ENCODE measurements around the gene UCHL1. TPM values are rescaled to one million over a fixed set of nuclear protein-coding genes. Genes with fewer than 3 reads are reported as not detected.

Gene UCHL1
- total RNA-seq, 1 donor from 2014 or later = 1,012 TPM

DNA sequence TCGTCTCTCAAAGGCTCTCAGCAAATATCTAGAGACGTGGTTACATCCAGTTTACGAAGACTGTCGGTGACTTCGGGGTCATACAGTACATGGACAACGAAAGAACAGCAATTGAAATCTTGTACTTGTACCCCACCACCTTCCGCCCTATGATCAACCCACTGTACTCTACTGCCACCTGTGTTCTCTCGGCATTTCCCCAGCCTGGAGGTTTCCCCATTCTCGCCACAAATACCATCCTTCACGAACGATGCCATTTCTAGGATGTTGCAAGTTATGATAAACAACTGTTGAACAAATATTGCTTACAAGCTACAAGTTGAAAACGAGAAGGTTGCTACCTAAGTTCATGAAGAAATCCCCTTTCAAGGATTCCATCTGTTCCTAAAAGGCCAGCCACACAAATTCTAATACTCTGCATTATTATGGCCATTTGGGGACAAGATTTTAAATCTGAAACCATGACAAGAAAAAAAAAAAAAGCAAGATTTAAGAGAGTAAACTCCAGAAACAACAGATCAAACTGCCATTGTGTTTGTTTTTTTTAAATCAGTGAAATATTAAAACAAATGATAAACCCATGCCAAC is 44.0 kb upstream of the UCHL1 start:
- H3K27ac Mint-ChIP-seq (ENCODE audit: unreplicated experiment) = peak overlapping the region; percentile 87
- peaks cover 20% of the 10 kb centered on the region for H3K4me1 Mint-ChIP-seq (ENCODE audit: low read depth, unreplicated experiment)
- no peaks in the 10 kb centered on the region for H3K36me3 Mint-ChIP-seq (ENCODE audit: unreplicated experiment)
- TF ChIP-seq, protein P1, sequence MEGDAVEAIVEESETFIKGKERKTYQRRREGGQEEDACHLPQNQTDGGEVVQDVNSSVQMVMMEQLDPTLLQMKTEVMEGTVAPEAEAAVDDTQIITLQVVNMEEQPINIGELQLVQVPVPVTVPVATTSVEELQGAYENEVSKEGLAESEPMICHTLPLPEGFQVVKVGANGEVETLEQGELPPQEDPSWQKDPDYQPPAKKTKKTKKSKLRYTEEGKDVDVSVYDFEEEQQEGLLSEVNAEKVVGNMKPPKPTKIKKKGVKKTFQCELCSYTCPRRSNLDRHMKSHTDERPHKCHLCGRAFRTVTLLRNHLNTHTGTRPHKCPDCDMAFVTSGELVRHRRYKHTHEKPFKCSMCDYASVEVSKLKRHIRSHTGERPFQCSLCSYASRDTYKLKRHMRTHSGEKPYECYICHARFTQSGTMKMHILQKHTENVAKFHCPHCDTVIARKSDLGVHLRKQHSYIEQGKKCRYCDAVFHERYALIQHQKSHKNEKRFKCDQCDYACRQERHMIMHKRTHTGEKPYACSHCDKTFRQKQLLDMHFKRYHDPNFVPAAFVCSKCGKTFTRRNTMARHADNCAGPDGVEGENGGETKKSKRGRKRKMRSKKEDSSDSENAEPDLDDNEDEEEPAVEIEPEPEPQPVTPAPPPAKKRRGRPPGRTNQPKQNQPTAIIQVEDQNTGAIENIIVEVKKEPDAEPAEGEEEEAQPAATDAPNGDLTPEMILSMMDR (IDR thresholded peaks at IDR 0.05; ENCODE audit: partially characterized antibody, unreplicated experiment) = peak; percentile 13
- H3K27me3 Mint-ChIP-seq (ENCODE audit: unreplicated experiment) = peaks cover 6% of the 10 kb centered on the region
- DNase-seq = peak; percentile 25
- H3K4me3 Mint-ChIP-seq (ENCODE audit: unreplicated experiment) = peak overlapping the region; percentile 98
- H3K9me3 Mint-ChIP-seq (ENCODE audit: unreplicated experiment) = peaks cover 4% of the 10 kb centered on the region

DNA sequence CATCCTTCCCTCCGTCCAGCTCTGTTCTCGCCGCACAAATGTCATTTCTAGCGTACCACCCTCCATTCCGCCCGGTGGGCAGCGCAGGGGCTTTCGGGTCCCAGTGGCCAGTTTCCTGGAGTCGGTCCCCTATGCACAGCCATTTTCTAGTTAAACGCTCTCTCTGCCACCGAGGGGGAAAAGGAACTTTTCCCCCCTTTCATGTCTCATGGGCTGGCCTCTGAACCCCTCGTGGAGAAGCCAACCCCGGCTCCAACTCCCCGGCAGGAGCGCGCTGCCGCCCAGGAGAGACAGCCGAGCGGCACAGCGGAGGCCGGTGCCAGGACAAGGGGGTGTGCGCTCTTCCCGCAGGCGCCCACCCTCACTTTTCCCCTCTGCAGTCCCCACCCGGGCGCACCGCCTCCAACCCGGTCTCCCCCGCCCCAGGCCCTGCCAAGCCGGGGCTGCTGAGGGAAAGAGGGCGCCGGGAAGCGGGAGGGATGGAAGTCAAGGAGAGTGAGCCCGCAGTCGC is 43.0 kb upstream of the UCHL1 start:
- peak overlapping the region; percentile 87 for H3K27ac Mint-ChIP-seq (ENCODE audit: unreplicated experiment)
- H3K27me3 Mint-ChIP-seq (ENCODE audit: unreplicated experiment) = peaks cover 6% of the 10 kb centered on the region
- peak; percentile 71 for DNase-seq
- H3K36me3 Mint-ChIP-seq (ENCODE audit: unreplicated experiment) = no peaks in the 10 kb centered on the region
- H3K4me1 Mint-ChIP-seq (ENCODE audit: low read depth, unreplicated experiment) = peaks cover 20% of the 10 kb centered on the region
- H3K4me3 Mint-ChIP-seq (ENCODE audit: unreplicated experiment) = peak overlapping the region; percentile 98
- H3K9me3 Mint-ChIP-seq (ENCODE audit: unreplicated experiment) = peaks cover 4% of the 10 kb centered on the region
- TF ChIP-seq, protein P1 (IDR thresholded peaks at IDR 0.05; ENCODE audit: partially characterized antibody, unreplicated experiment) = no peak

DNA sequence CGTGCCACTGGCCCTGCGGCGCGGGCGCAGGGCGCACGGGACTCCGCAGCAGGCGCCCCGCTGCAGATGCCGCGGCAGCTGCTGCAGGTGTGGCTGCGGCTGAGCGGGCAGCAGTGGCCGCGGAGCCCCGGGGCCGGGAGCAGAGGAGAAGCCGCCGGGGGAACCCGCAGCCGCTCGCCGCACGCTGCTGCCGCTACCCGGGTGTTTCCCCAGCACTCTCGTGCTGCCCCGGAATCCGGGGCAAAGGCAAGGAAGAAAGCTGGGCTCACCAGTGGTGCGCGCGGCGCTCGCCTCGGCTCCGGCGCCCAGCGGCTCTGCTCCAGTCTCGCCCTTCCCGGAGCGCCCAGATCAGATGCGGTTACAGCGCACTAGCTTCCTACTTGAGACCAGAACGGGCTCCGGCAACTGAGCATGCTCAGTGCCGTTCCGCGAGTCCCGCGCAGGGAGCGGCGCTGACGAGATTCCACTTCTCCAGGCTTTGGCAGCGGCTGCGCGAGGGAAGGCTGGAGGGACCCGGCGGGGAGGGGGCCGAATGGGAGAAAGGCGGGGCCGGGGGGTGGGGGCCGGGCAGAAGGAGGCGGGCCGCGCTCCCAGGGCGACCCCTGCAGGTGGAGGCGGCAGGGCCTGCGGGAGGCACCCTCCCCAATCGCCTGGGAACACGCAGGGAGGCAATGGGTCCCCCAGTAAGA is 42.4 kb upstream of the UCHL1 start, which contains the start of gene APBB2:
TSS of gene APBB2 (minus strand) at position 407 of the 689 bp plus-strand sequence. CDS start 181,288 bp downstream, outside the sequence.
- H3K9me3 Mint-ChIP-seq (ENCODE audit: unreplicated experiment) = peaks cover 4% of the 10 kb centered on the region
- H3K36me3 Mint-ChIP-seq (ENCODE audit: unreplicated experiment) = no peaks in the 10 kb centered on the region
- DNase-seq = peak; percentile 98
- peaks cover 20% of the 10 kb centered on the region for H3K4me1 Mint-ChIP-seq (ENCODE audit: low read depth, unreplicated experiment)
- TF ChIP-seq, protein P1 (IDR thresholded peaks at IDR 0.05; ENCODE audit: partially characterized antibody, unreplicated experiment) = peak; percentile 76
- peaks cover 6% of the 10 kb centered on the region for H3K27me3 Mint-ChIP-seq (ENCODE audit: unreplicated experiment)
- peak within 1 kb of the TSS; percentile 98 for H3K4me3 Mint-ChIP-seq (ENCODE audit: unreplicated experiment)
- H3K27ac Mint-ChIP-seq (ENCODE audit: unreplicated experiment) = peak within 1 kb of the TSS; percentile 87

DNA sequence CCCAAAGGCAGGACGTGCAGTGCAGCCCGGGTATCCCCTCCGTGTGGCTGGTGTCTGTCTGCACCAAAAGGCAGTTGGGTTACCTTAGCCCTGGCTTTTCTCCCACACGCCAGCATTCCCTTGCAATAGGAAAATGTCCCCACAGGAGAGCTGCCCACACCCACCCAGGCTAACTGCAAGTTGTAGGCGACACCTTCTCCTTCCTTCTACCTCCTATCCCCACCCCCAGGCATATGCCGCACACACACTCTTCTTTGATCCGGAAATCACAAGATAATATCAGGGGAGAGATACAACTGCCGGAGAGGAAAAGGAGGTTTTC is 41.9 kb upstream of the UCHL1 start:
- no peak for DNase-seq

More for the DNA sequence above, 41.9 kb upstream of the UCHL1 start:
- Mint-ChIP-seq H3K27ac (ENCODE audit: unreplicated experiment) (peak overlapping the region; percentile 18), H3K27me3 (ENCODE audit: unreplicated experiment) (peaks cover 6% of the 10 kb centered on the region), H3K36me3 (ENCODE audit: unreplicated experiment) (no peaks in the 10 kb centered on the region), H3K9me3 (ENCODE audit: unreplicated experiment) (peaks cover 4% of the 10 kb centered on the region), H3K4me3 (ENCODE audit: unreplicated experiment) (peak overlapping the region; percentile 84), H3K4me1 (ENCODE audit: low read depth, unreplicated experiment) (peaks cover 20% of the 10 kb centered on the region)
- TF ChIP-seq, protein P1 (IDR thresholded peaks at IDR 0.05; ENCODE audit: partially characterized antibody, unreplicated experiment) = peak; percentile 48

All from glutamatergic neuron (in vitro differentiated cells).